CD4-positive, CD25-positive, alpha-beta regulatory T cell (primary cell): ENCODE data around the gene UBE2R2. TPM values are rescaled to one million over a fixed set of nuclear protein-coding genes. Genes with fewer than 3 reads are reported as not detected.
"Not testable (repeated sequence)": the region's sequence is repeated elsewhere in the genome, so short reads cannot be mapped to it uniquely, and the experiment has no call there.

Source experiments
- ATAC-seq, 2 donors: fragments of 150-1000 bp; cut with Tn5 transposase; one replicate each; pipeline ENCODE4 v1.10.0; 2021; ENCODE audit warnings: low read depth in 2 of 2, moderate number of reproducible peaks in 2 of 2, moderate library complexity in 1 of 2
- DNase-seq, 3 donors: peaks; one replicate each; pipeline versions ENCODE4 v3.0.0 to v3.0.0-alpha.2; 2012 to 2022; ENCODE audit warnings: mixed read lengths in 1 of 3
- H3K27ac ChIP-seq: one replicate; pipeline ENCODE4 v1.7.0; 2013; ENCODE audit warnings: mild to moderate bottlenecking, low read length; ENCODE audit not compliant: insufficient read depth, poor library complexity, severe bottlenecking
- H3K27me3 ChIP-seq: one replicate; pipeline ENCODE4 v1.7.0; 2013; ENCODE audit warnings: low read length; ENCODE audit not compliant: control insufficient read depth, insufficient read depth
- H3K36me3 ChIP-seq: one replicate; pipeline ENCODE4 v1.7.0; 2013; ENCODE audit warnings: mild to moderate bottlenecking, low read length, moderate library complexity; ENCODE audit not compliant: control insufficient read depth, insufficient read depth
- H3K4me1 ChIP-seq: 2 replicates; pipeline ENCODE4 v1.7.0; 2013; ENCODE audit warnings: mild to moderate bottlenecking, low read length; ENCODE audit not compliant: insufficient read depth, control insufficient read depth, poor library complexity, severe bottlenecking
- H3K4me3 ChIP-seq: one replicate; pipeline ENCODE4 v1.7.0; 2013; ENCODE audit warnings: low read depth, mild to moderate bottlenecking, low read length, moderate library complexity
- H3K9me3 ChIP-seq, 2 experiments: 1 replicate in 1 of 2; 2 replicates in 1 of 2; pipeline ENCODE4 v1.7.0; 2013; ENCODE audit warnings: low read length in 2 of 2, mild to moderate bottlenecking in 1 of 2, moderate library complexity in 1 of 2; ENCODE audit not compliant: control insufficient read depth in 2 of 2
- H3K27ac Mint-ChIP-seq, 3 donors: one replicate each; pipeline ENCODE4 v1.8.0; 2020 to 2022; ENCODE audit warnings: mild to moderate bottlenecking in 3 of 3, mixed read lengths in 3 of 3, moderate library complexity in 2 of 3
- H3K27me3 Mint-ChIP-seq: one replicate; pipeline ENCODE4 v1.8.0; 2022; ENCODE audit warnings: mild to moderate bottlenecking, mixed read lengths
- H3K36me3 Mint-ChIP-seq: one replicate; pipeline ENCODE4 v1.8.0; 2020; ENCODE audit warnings: mixed read lengths
- H3K4me1 Mint-ChIP-seq, 4 donors: one replicate each; pipeline ENCODE4 v1.8.0; 2020 to 2022; ENCODE audit warnings: mixed read lengths in 4 of 4, mild to moderate bottlenecking in 1 of 4
- H3K4me3 Mint-ChIP-seq, 4 donors: one replicate each; pipeline ENCODE4 v1.8.0; 2020 to 2022; ENCODE audit warnings: mild to moderate bottlenecking in 4 of 4, mixed read lengths in 4 of 4, moderate library complexity in 3 of 4
- H3K9me3 Mint-ChIP-seq, 7 donors: one replicate each; pipeline ENCODE4 v1.8.0; 2020 to 2022; ENCODE audit warnings: mixed read lengths in 7 of 7, mild to moderate bottlenecking in 3 of 7, moderate library complexity in 2 of 7
- polyA plus RNA-seq, 4 donors: library from polyadenylated mRNA; unstranded; fragments of 300-500 nt; fragmentation: Illumina TruSeq; gene quantifications; one replicate each; pipeline ENCODE4 v1.2.3, GENCODE V29; 2021
- total RNA-seq: library from RNA; stranded (reverse); gene quantifications from one replicate; pipeline ENCODE4 v1.2.3, GENCODE V29; 2022

Gene UBE2R2
- total and polyA plus RNA-seq, 5 donors from 2014 or later: 14.8 to 33.3 (median 16.4) TPM

GRCh38 chr9:33801943-33802500 is 14.9 kb upstream of the UBE2R2 start:
- not testable (repeated sequence) for H3K4me1 ChIP-seq, H3K36me3 Mint-ChIP-seq, H3K4me1 Mint-ChIP-seq, H3K4me3 ChIP-seq, H3K9me3 Mint-ChIP-seq, H3K27ac ChIP-seq, H3K4me3 Mint-ChIP-seq, ATAC-seq, H3K9me3 ChIP-seq, DNase-seq, H3K36me3 ChIP-seq, H3K27me3 ChIP-seq
- Mint-ChIP-seq H3K27ac (peak overlapping the region in 1 of 3 donors; percentile 78), H3K27me3 (peaks cover 31% of the 10 kb centered on the region)

GRCh38 chr9:33804196-33804595 is 12.8 kb upstream of the UBE2R2 start:
- H3K4me3 Mint-ChIP-seq, H3K4me3 ChIP-seq, H3K36me3 ChIP-seq, DNase-seq, H3K27ac Mint-ChIP-seq, H3K36me3 Mint-ChIP-seq, H3K9me3 Mint-ChIP-seq, H3K9me3 ChIP-seq, H3K4me1 ChIP-seq, H3K27ac ChIP-seq, H3K4me1 Mint-ChIP-seq, H3K27me3 ChIP-seq, ATAC-seq: not testable (repeated sequence)
- peaks cover 29% of the 10 kb centered on the region for H3K27me3 Mint-ChIP-seq

- H3K4me1 Mint-ChIP-seq, H3K36me3 Mint-ChIP-seq, H3K9me3 Mint-ChIP-seq, H3K27ac ChIP-seq, H3K27me3 ChIP-seq, H3K4me3 ChIP-seq, H3K4me3 Mint-ChIP-seq, H3K4me1 ChIP-seq, H3K9me3 ChIP-seq, DNase-seq, H3K36me3 ChIP-seq, H3K27ac Mint-ChIP-seq, ATAC-seq: not testable (repeated sequence)
- peaks cover 23% of the 10 kb centered on the region for H3K27me3 Mint-ChIP-seq
Observed at GRCh38 chr9:33807156-33807555, 9.8 kb upstream of the UBE2R2 start.

- ATAC-seq, H3K4me1 ChIP-seq, H3K4me1 Mint-ChIP-seq, H3K36me3 ChIP-seq, H3K27ac ChIP-seq, H3K9me3 ChIP-seq, H3K4me3 ChIP-seq, H3K9me3 Mint-ChIP-seq, H3K27me3 ChIP-seq, H3K36me3 Mint-ChIP-seq, DNase-seq: not testable (repeated sequence)
- H3K27ac Mint-ChIP-seq: peak overlapping the region in 1 of 3 donors; percentile 40
- peak overlapping the region in 1 of 4 donors; percentile 32 for H3K4me3 Mint-ChIP-seq
- H3K27me3 Mint-ChIP-seq: peaks cover 14% of the 10 kb centered on the region
Observed at GRCh38 chr9:33808979-33809322, 8.0 kb upstream of the UBE2R2 start.

GRCh38 chr9:33809506-33809905 is 7.5 kb upstream of the UBE2R2 start:
- DNase-seq (no peak), ATAC-seq (no peak)
- no peaks in the 10 kb centered on the region for H3K9me3 Mint-ChIP-seq
- H3K4me3 Mint-ChIP-seq: peak overlapping the region in 1 of 4 donors; percentile 32
- Histone ChIP-seq H3K27me3 (peaks cover 2% of the 10 kb centered on the region), H3K4me1 (peaks cover 7% of the 10 kb centered on the region), H3K36me3 (no peaks in the 10 kb centered on the region), H3K27ac (no peak overlapping the region), H3K9me3 (no peaks in the 10 kb centered on the region), H3K4me3 (no peak overlapping the region)
- peaks cover 5 to 11% (median 8%) of the 10 kb centered on the region in 4 donors for H3K4me1 Mint-ChIP-seq
- H3K27ac Mint-ChIP-seq: no peak overlapping the region
- no peaks in the 10 kb centered on the region for H3K36me3 Mint-ChIP-seq
- H3K27me3 Mint-ChIP-seq: peaks cover 14% of the 10 kb centered on the region

- H3K4me1 Mint-ChIP-seq: peaks cover 12 to 34% (median 25%) of the 10 kb centered on the region in 4 donors
- H3K27ac Mint-ChIP-seq: peak overlapping the region in 2 of 3 donors; percentile 83 to 91
- H3K27ac ChIP-seq: no peak overlapping the region
- H3K27me3 Mint-ChIP-seq: peaks cover 2% of the 10 kb centered on the region
- peaks cover 21% of the 10 kb centered on the region for H3K4me1 ChIP-seq
- H3K36me3 Mint-ChIP-seq: peaks cover 3% of the 10 kb centered on the region
- ATAC-seq (no peak), DNase-seq (peak in 2 of 3 donors; percentile 65)
- no peaks in the 10 kb centered on the region for H3K9me3 Mint-ChIP-seq
- H3K9me3 ChIP-seq: no peaks in the 10 kb centered on the region
- H3K4me3 ChIP-seq: no peak overlapping the region
- H3K36me3 ChIP-seq: no peaks in the 10 kb centered on the region
- H3K4me3 Mint-ChIP-seq: peak overlapping the region in 3 of 4 donors; percentile 43 to 92 (median 52)
- peaks cover 2% of the 10 kb centered on the region for H3K27me3 ChIP-seq
Observed at GRCh38 chr9:33813712-33814641, 3.0 kb upstream of the UBE2R2 start.

GRCh38 chr9:33815781-33816180 is 1.2 kb upstream of the UBE2R2 start:
- Histone ChIP-seq H3K36me3 (no peaks in the 10 kb centered on the region), H3K4me1 (peaks cover 37% of the 10 kb centered on the region), H3K27me3 (no peaks in the 10 kb centered on the region), H3K4me3 (peak overlapping the region; percentile 73), H3K9me3 (no peaks in the 10 kb centered on the region), H3K27ac (peak overlapping the region; percentile 95)
- Mint-ChIP-seq H3K4me1 (peaks cover 26 to 52% (median 37%) of the 10 kb centered on the region in 4 donors), H3K27ac (peak overlapping the region; percentile 89 to 96 (median 93)), H3K4me3 (peak overlapping the region; percentile 82 to 92 (median 90)), H3K36me3 (peaks cover 3% of the 10 kb centered on the region), H3K9me3 (no peaks in the 10 kb centered on the region), H3K27me3 (no peaks in the 10 kb centered on the region)
- DNase-seq (no peak), ATAC-seq (no peak)
